Stomach (tissue), 4 donors: ENCODE measurements around the gene DNAJA3.

Experiments used
- CTCF ChIP-seq, 7 experiments: fragments of 450-650 bp in 4 of 7; fragments of 200-600 bp in 3 of 7; sonication (generic) in 3 of 7; IDR thresholded peaks; one replicate each; pipeline ENCODE4 v1.5.1; 2016 to 2019; ENCODE audit warnings: antibody characterized with exemption in 7 of 7, control low read depth in 2 of 7, mild to moderate bottlenecking in 1 of 7
- POLR2A ChIP-seq, 4 donors: fragments of 450-650 bp; IDR thresholded peaks; one replicate each; pipeline ENCODE4 v1.6.1; 2016; ENCODE audit warnings: antibody characterized with exemption in 4 of 4, control low read depth in 2 of 4, mild to moderate bottlenecking in 1 of 4, moderate library complexity in 1 of 4
- POLR2AphosphoS5 ChIP-seq, 3 donors: sonication (generic); formaldehyde crosslinking; IDR thresholded peaks; one replicate each; pipeline ENCODE4 v1.6.1; 2016; ENCODE audit warnings: antibody characterized with exemption in 3 of 3

GRCh38 chr16:4431023-4431422, 5.4 kb downstream of the DNAJA3 start:
- no peak for TF ChIP-seq CTCF (IDR thresholded peaks at IDR 0.05)
- no peak for TF ChIP-seq POLR2A (IDR thresholded peaks at IDR 0.05)
- no peak for TF ChIP-seq POLR2AphosphoS5 (IDR thresholded peaks at IDR 0.05)
